K562 (cell line): ENCODE data around the gene MCM7. TPM values are rescaled to one million over a fixed set of nuclear protein-coding genes. Genes with fewer than 3 reads are reported as not detected.
A peak's percentile ranks its signal among the peaks of the same experiment; 100 is the strongest.

ENCODE experiments used
- ATF4 ChIP-seq: fragments of 450-650 bp; formaldehyde crosslinking; IDR thresholded peaks from 2 replicates; pipeline ENCODE4 v1.4.0; 2022; ENCODE audit warnings: mild to moderate bottlenecking, moderate library complexity
- BMI1 ChIP-seq: fragments of 150-350 bp; IDR thresholded peaks from 2 replicates; pipeline ENCODE4 v1.6.1; 2014; ENCODE audit warnings: low read length
- CBFA2T3 ChIP-seq: fragments of 450-650 bp; IDR thresholded peaks from 2 replicates; pipeline ENCODE4 v1.6.1; 2017
- CHCHD3 ChIP-seq: fragments of 250-450 bp; sonication (Bioruptor Pico); IDR thresholded peaks from 2 replicates; pipeline ENCODE4 v2.1.2; 2022; ENCODE audit warnings: mild to moderate bottlenecking
- DIDO1 ChIP-seq: fragments of 450-650 bp; IDR thresholded peaks from 2 replicates; pipeline ENCODE4 v1.6.1; 2016; ENCODE audit warnings: low read depth, missing biosample characterization, missing genetic modification characterization
- HMGXB4 ChIP-seq: sonication (generic); formaldehyde crosslinking; IDR thresholded peaks from 2 replicates; pipeline ENCODE4 v1.8.1; 2023; ENCODE audit warnings: mild to moderate bottlenecking, missing genetic modification reagents
- JUNB ChIP-seq: fragments of 450-650 bp; formaldehyde crosslinking; conservative IDR thresholded peaks from 2 replicates; pipeline ENCODE4 v1.4.0; 2020; ENCODE audit warnings: mild to moderate bottlenecking
- L3MBTL2 ChIP-seq: fragments of 450-650 bp; IDR thresholded peaks from 2 replicates; pipeline ENCODE4 v1.6.1; 2016; ENCODE audit warnings: mild to moderate bottlenecking, moderate library complexity
- MAFF ChIP-seq: IDR thresholded peaks from 2 replicates; pipeline ENCODE4 v1.6.1; 2012; ENCODE audit warnings: low read length, improper control_type of control experiment
- MAFK ChIP-seq: IDR thresholded peaks from 2 replicates; pipeline ENCODE4 v1.6.1; 2011; ENCODE audit warnings: low read length, improper control_type of control experiment
- MCM2 ChIP-seq: fragments of 450-650 bp; IDR thresholded peaks from 2 replicates; pipeline ENCODE4 v1.6.1; 2017; ENCODE audit warnings: low read depth, mild to moderate bottlenecking
- MTA3 ChIP-seq: fragments of 450-650 bp; formaldehyde crosslinking; IDR thresholded peaks from 2 replicates; pipeline ENCODE4 v1.6.1; 2017; ENCODE audit warnings: mild to moderate bottlenecking, borderline replicate concordance
- NFE2 ChIP-seq: IDR thresholded peaks from 2 replicates; pipeline ENCODE4 v1.6.1; 2014; ENCODE audit warnings: antibody characterized with exemption, low read depth
- POLR2A ChIP-seq: fragments of 450-650 bp; conservative IDR thresholded peaks from 2 replicates; pipeline ENCODE4 v1.6.1; 2016
- RB1 ChIP-seq: fragments of 450-650 bp; IDR thresholded peaks from 2 replicates; pipeline ENCODE4 v1.6.1; 2017; ENCODE audit warnings: low read depth, mild to moderate bottlenecking
- SIN3A ChIP-seq, 2 experiments: fragments of 150-350 bp in 1 of 2; IDR thresholded peaks; 2 replicates each; pipeline ENCODE4 v1.6.1; 2011 to 2016; ENCODE audit warnings: borderline replicate concordance in 2 of 2, low read depth in 2 of 2, low read length in 2 of 2, mild to moderate bottlenecking in 2 of 2, moderate library complexity in 2 of 2; ENCODE audit not compliant: control insufficient read depth in 1 of 2
- SMAD4 ChIP-seq: fragments of 250-450 bp; sonication (Bioruptor Pico); conservative IDR thresholded peaks from 2 replicates; pipeline ENCODE4 v1.8.0; 2021; ENCODE audit warnings: inconsistent platforms, mild to moderate bottlenecking, moderate library complexity
- SMARCC2 ChIP-seq: fragments of 450-650 bp; IDR thresholded peaks from 2 replicates; pipeline ENCODE4 v1.6.1; 2017; ENCODE audit warnings: antibody characterized with exemption, moderate library complexity, mild to moderate bottlenecking, low read depth
- TCF7L2 ChIP-seq: fragments of 150-350 bp; IDR thresholded peaks from 2 replicates; pipeline ENCODE4 v1.6.1; 2016; ENCODE audit warnings: low read depth, mild to moderate bottlenecking, low read length, moderate library complexity
- TEAD1 ChIP-seq, 2 experiments: fragments of 450-650 bp in 1 of 2; sonication (generic) in 1 of 2; formaldehyde crosslinking; IDR thresholded peaks; 2 replicates each; pipeline versions ENCODE4 v1.4.0 to v1.8.0; 2020 to 2022; ENCODE audit warnings: mild to moderate bottlenecking in 2 of 2, missing genetic modification reagents in 1 of 2
- ZBTB7A ChIP-seq: IDR thresholded peaks from 2 replicates; pipeline ENCODE4 v1.6.1; 2011; ENCODE audit warnings: low read depth, mild to moderate bottlenecking, low read length, moderate library complexity, borderline replicate concordance; ENCODE audit not compliant: control insufficient read depth
- ZNF398 ChIP-seq: fragments of 250-450 bp; sonication (Bioruptor Pico); IDR thresholded peaks from 2 replicates; pipeline ENCODE4 v1.8.0; 2021; ENCODE audit warnings: moderate library complexity, mild to moderate bottlenecking, inconsistent platforms
- ZNF408 ChIP-seq: fragments of 250-450 bp; sonication (Bioruptor Pico); IDR thresholded peaks from 2 replicates; pipeline ENCODE4 v1.4.0; 2020; ENCODE audit warnings: low read depth, mild to moderate bottlenecking, moderate library complexity
- ZNF740 ChIP-seq, 3 experiments: fragments of 200-800 bp in 1 of 3; sonication (Bioruptor generic) in 1 of 3; sonication (generic) in 1 of 3; formaldehyde crosslinking in 1 of 3; IDR thresholded peaks; 2 replicates each; pipeline versions ENCODE4 v1.6.1 to v1.8.0; 2016 to 2022; ENCODE audit warnings: mild to moderate bottlenecking in 2 of 3, missing compliant biosample characterization in 2 of 3, missing genetic modification characterization in 2 of 3, missing genetic modification reagents in 1 of 3
- polyA plus RNA-seq, 8 experiments: library from polyadenylated mRNA; depleted of rRNA in 4 of 8; stranded (reverse) in 5 of 8; unstranded in 3 of 8; fragments of >200 nt; fragmentation: Nextera tagmentation in 2 of 8; fragmentation: Illumina TruSeq in 1 of 8; extraction: Ambion mirVana in 2 of 8; extraction: Trizol in 1 of 8; gene quantifications; 2 replicates each; pipeline versions ENCODE4 v1.2.1 to v1.2.3, GENCODE V29; 2011 to 2014; ENCODE audit warnings: inconsistent platforms in 1 of 8, missing spikeins in 1 of 8
- total RNA-seq, 7 experiments: library from RNA; depleted of rRNA in 6 of 7; stranded (reverse); fragments of >200 nt in 6 of 7; fragmentation: Illumina TruSeq in 2 of 7; extraction: Trizol in 2 of 7; gene quantifications; 2 replicates each; pipeline versions ENCODE4 v1.2.1 to v1.2.3, GENCODE V29; 2011 to 2021; ENCODE audit warnings: low replicate concordance in 1 of 7

MCM7 gene
- total and polyA plus RNA-seq, 9 of the 15 experiments (the other 6 are each of a cell fraction or from before 2014, with no cell fraction given), result 329 to 856 (median 437) TPM

- no peak for TF ChIP-seq HMGXB4
- no peak for TF ChIP-seq CBFA2T3
- TF ChIP-seq DIDO1 (tag), result no peak
- 0 out of 2 replicates have a peak, but pooled peaks have one; percentile 5 for TF ChIP-seq ATF4 (CRISPR knock-in tag)
- 0 out of 2 replicates have a peak, but pooled peaks have one; percentile 8 for TF ChIP-seq JUNB (CRISPR knock-in tag)
- TF ChIP-seq MTA3, result no peak; the same call in 1 of the 2 replicates
- TF ChIP-seq TCF7L2, result no peak
- no peak for TF ChIP-seq ZBTB7A
- TF ChIP-seq MAFF, result no peak
- no peak for TF ChIP-seq POLR2A
- TF ChIP-seq MAFK, result 0 out of 2 replicates have a peak, but pooled peaks have one; percentile 14
- no peak for TF ChIP-seq MCM2
- peak; percentile 85 for TF ChIP-seq L3MBTL2
- TF ChIP-seq ZNF398 (CRISPR knock-in tag), result no peak
- peak in 1 of 2 experiments; percentile 27; a peak in 2 of 4 replicates for TF ChIP-seq SIN3A (IDR thresholded peaks at IDR 0.05; ENCODE audit: borderline replicate concordance in 2 of 2, control insufficient read depth in 1 of 2, low read depth in 2 of 2, low read length in 2 of 2)
- 0 out of 2 replicates have a peak, but pooled peaks have one; percentile 33 for TF ChIP-seq ZNF740 (CRISPR knock-in tag; IDR thresholded peaks at IDR 0.05)
- no peak for TF ChIP-seq ZNF740 (tag; IDR thresholded peaks at IDR 0.05)
- no peak for TF ChIP-seq BMI1
- TF ChIP-seq NFE2, result no peak
- TF ChIP-seq SMARCC2, result no peak
- TF ChIP-seq ZNF408, result no peak
- TF ChIP-seq SMAD4 (CRISPR knock-in tag), result peak; percentile 79
- TF ChIP-seq TEAD1 (CRISPR knock-in tag; IDR thresholded peaks at IDR 0.05), result peak in 1 of 2 experiments; percentile 73; a peak in 1 of 4 replicates
- peak; percentile 48; the same call in 1 of the 2 replicates for TF ChIP-seq CHCHD3 (CRISPR knock-in tag)
- no peak for TF ChIP-seq RB1
Measured at GRCh38 chr7:100126239-100126930, 25.2 kb upstream of the MCM7 start (continued).
